A673 (cell line): Measurements from ENCODE around the gene ERMAP. TPM values are rescaled to one million over a fixed set of nuclear protein-coding genes. Genes with fewer than 3 reads are reported as not detected.
A peak's percentile ranks its signal among the peaks of the same experiment; 100 is the strongest.

ENCODE experiments used
- BruUV-seq: library from RNA; stranded (reverse); fragments of 400-500 nt; replicated peaks from 2 replicates; lab custom pipeline; 2021; lab: Mats Ljungman, UMichigan
- CTCF ChIA-PET: fragments of 300-600 bp; sonication (Branson Sonifier 250); formaldehyde crosslinking; loops from one replicate; lab custom pipeline; 2022; ENCODE audit warnings: antibody characterized with exemption; lab: Charles Lee
- POLR2A ChIA-PET: fragments of 300-600 bp; sonication (Branson Sonifier 250); formaldehyde crosslinking; loops from one replicate; lab custom pipeline; 2022; ENCODE audit warnings: antibody characterized with exemption; ENCODE audit not compliant: low non-redundant PET; lab: Charles Lee
- DNase-seq: peaks from one replicate; pipeline ENCODE4 v3.0.0-alpha.2; 2015; ENCODE audit warnings: low spot score
- H3K27ac ChIP-seq: fragments of 200-600 bp; sonication (generic); 2 replicates; pipeline ENCODE4 v1.5.1; 2016; ENCODE audit warnings: mixed run types, low read depth, mild to moderate bottlenecking, mixed read lengths, antibody characterized with exemption, low read length; ENCODE audit not compliant: poor library complexity, severe bottlenecking
- H3K27me3 ChIP-seq: fragments of 200-600 bp; sonication (generic); replicated peaks from 2 replicates; pipeline ENCODE4 v1.6.1; 2017; ENCODE audit warnings: mixed run types, low read depth, mild to moderate bottlenecking, mixed read lengths, antibody characterized with exemption, low read length; ENCODE audit not compliant: insufficient read depth, poor library complexity
- H3K36me3 ChIP-seq: fragments of 200-600 bp; sonication (generic); 2 replicates; pipeline ENCODE4 v1.6.1; 2016; ENCODE audit warnings: mixed run types, mild to moderate bottlenecking, mixed read lengths, antibody characterized with exemption, low read length; ENCODE audit not compliant: insufficient read depth, poor library complexity, severe bottlenecking
- H3K4me1 ChIP-seq: fragments of 200-600 bp; sonication (generic); 2 replicates; pipeline ENCODE4 v1.6.1; 2017; ENCODE audit warnings: mixed run types, mild to moderate bottlenecking, mixed read lengths, antibody characterized with exemption, low read length; ENCODE audit not compliant: insufficient read depth, poor library complexity, severe bottlenecking
- H3K4me3 ChIP-seq: fragments of 200-600 bp; sonication (generic); 2 replicates; pipeline ENCODE4 v1.5.1; 2016; ENCODE audit warnings: low read depth, mixed run types, mild to moderate bottlenecking, mixed read lengths, low read length; ENCODE audit not compliant: poor library complexity, severe bottlenecking
- H3K9me3 ChIP-seq: fragments of 200-600 bp; sonication (generic); 2 replicates; pipeline ENCODE4 v1.6.1; 2016; ENCODE audit warnings: mixed run types, low read depth, mild to moderate bottlenecking, mixed read lengths, antibody characterized with exemption, low read length; ENCODE audit not compliant: poor library complexity, severe bottlenecking
- CTCF ChIP-seq: fragments of 300-800, 200-600 bp; sonication (generic); conservative IDR thresholded peaks from 2 replicates; pipeline ENCODE4 v1.5.1; 2017; ENCODE audit warnings: low read depth, mild to moderate bottlenecking, antibody characterized with exemption, low read length, moderate library complexity, mixed read lengths
- EZH2 ChIP-seq: fragments of 200-600 bp; sonication (generic); IDR thresholded peaks from 2 replicates; pipeline ENCODE4 v1.6.1; 2017; ENCODE audit warnings: borderline replicate concordance, low read depth, mild to moderate bottlenecking, mixed read lengths, antibody characterized with exemption, low read length; ENCODE audit not compliant: poor library complexity, severe bottlenecking
- intact Hi-C: fragments of 100-400 bp; cut with micrococcal nuclease; formaldehyde crosslinking; loops from one replicate; pipeline ENCODE4 v1.10.0; 2022; ENCODE audit not compliant: unreplicated experiment
- total RNA-seq: library from RNA; stranded (reverse); gene quantifications from 2 replicates; pipeline ENCODE4 v1.2.3, GENCODE V29; 2021

ERMAP gene
- total RNA-seq, 1 experiment from 2014 or later, result 3.0 TPM

- peaks cover 54% of the 10 kb centered on the region for H3K36me3 ChIP-seq
- no peaks in the 10 kb centered on the region for H3K27me3 ChIP-seq
- DNase-seq, result no peak
- no peaks in the 10 kb centered on the region for H3K9me3 ChIP-seq
- H3K4me1 ChIP-seq, result no peaks in the 10 kb centered on the region
- no TSS peak for BruUV-seq
- ChIA-PET POLR2A (no interaction called here), CTCF (interaction anchor here (2.4 kb wide), 1 partner anchor 297 kb away, joined by 24 read pairs; no protein-coding TSS in a partner anchor)
- H3K4me3 ChIP-seq, result no peak overlapping the region
- intact Hi-C loops, result loop anchor here (10.0 kb wide), 1 partner anchor 148 kb away; no protein-coding TSS in a partner anchor
- TF ChIP-seq EZH2 (no peak), CTCF (no peak)
- no peak overlapping the region for H3K27ac ChIP-seq
These were observed 40.4 kb upstream of the ERMAP start for GRCh38 chr1:42776502-42776901.

GRCh38 chr1:42777852-42778251 is 39.1 kb upstream of the ERMAP start:
- no peaks in the 10 kb centered on the region for H3K9me3 ChIP-seq
- TF ChIP-seq EZH2 (no peak), CTCF (peak; percentile 77)
- no peak overlapping the region for H3K4me3 ChIP-seq
- no peak overlapping the region for H3K27ac ChIP-seq
- intact Hi-C loops, result loop anchor here (1.0 to 10.0 kb wide), 2 partner anchors 147 to 295 kb away; no protein-coding TSS in a partner anchor
- no peaks in the 10 kb centered on the region for H3K27me3 ChIP-seq
- no peaks in the 10 kb centered on the region for H3K4me1 ChIP-seq
- no TSS peak for BruUV-seq
- CTCF ChIA-PET, result interaction anchor here (1.0 to 2.4 kb wide), 2 partner anchors 136 to 296 kb away, joined by 7 to 24 read pairs; no protein-coding TSS in a partner anchor
- POLR2A ChIA-PET, result no interaction called here
- peaks cover 60% of the 10 kb centered on the region for H3K36me3 ChIP-seq
- peak; percentile 59 for DNase-seq

GRCh38 chr1:42779725-42780124 is 37.2 kb upstream of the ERMAP start:
- Histone ChIP-seq H3K27me3 (no peaks in the 10 kb centered on the region), H3K27ac (no peak overlapping the region), H3K9me3 (no peaks in the 10 kb centered on the region), H3K4me3 (no peak overlapping the region), H3K4me1 (no peaks in the 10 kb centered on the region), H3K36me3 (peaks cover 52% of the 10 kb centered on the region)
- intact Hi-C loops, result loop anchor here (10.0 kb wide), 1 partner anchor 145 kb away; no protein-coding TSS in a partner anchor
- DNase-seq, result no peak
- ChIA-PET CTCF (interaction anchor here (0.8 to 1.1 kb wide), 2 partner anchors 14 kb away, joined by 3 read pairs; no protein-coding TSS in a partner anchor), POLR2A (no interaction called here)
- no TSS peak for BruUV-seq
- no peak for TF ChIP-seq CTCF
- TF ChIP-seq EZH2, result no peak
